ENCODE results near the gene GREM1. TPM values are rescaled to one million over a fixed set of nuclear protein-coding genes. Genes with fewer than 3 reads are reported as not detected.

The GREM1 gene
- polyA plus RNA-seq, 10 donors, result 0.67 to 6.2 (median 1.7) TPM

GRCh38 chr15:32781781-32782180 is 64.0 kb downstream of the GREM1 start:
- DNase-seq, result no peak

GRCh38 chr15:32784581-32784980 is 66.8 kb downstream of the GREM1 start:
- DNase-seq, result no peak

- no peak for DNase-seq
These were observed 69.1 kb downstream of the GREM1 start for GRCh38 chr15:32786906-32787305.

- DNase-seq, result no peak
These were observed 70.1 kb downstream of the GREM1 start for GRCh38 chr15:32787949-32788348.

- DNase-seq, result peak in 1 of 3 donors; percentile 25
These were observed 72.7 kb downstream of the GREM1 start for GRCh38 chr15:32790352-32790999.

GRCh38 chr15:32792436-32792835 is 74.6 kb downstream of the GREM1 start:
- DNase-seq, result no peak

Other genes starting within 250 kb of the GREM1 start
- gene GOLGA8N, start 124.5 kb upstream of the GREM1 start, polyA plus RNA-seq (ENCODE audit: insufficient read length in 10 of 10), result 10 to 100 TPM in 8 of 10 donors, 1 to 10 TPM in 2; 8.7 to 31.2 (median 14.3) TPM
- 10 to 100 TPM; 12.5 to 29.2 (median 16.4) TPM for gene ARHGAP11A, start 102.5 kb upstream of the GREM1 start, polyA plus RNA-seq (ENCODE audit: insufficient read length in 10 of 10)
- 10 to 100 TPM in 9 of 10 donors, 1 to 10 TPM in 1; 8.4 to 22.0 (median 16.0) TPM for gene SCG5, start 76.3 kb upstream of the GREM1 start, polyA plus RNA-seq (ENCODE audit: insufficient read length in 10 of 10)